Transverse colon (tissue), 4 donors: ENCODE results near the gene HOXA4.

Experiments used
- POLR2A ChIP-seq: fragments of 450-650 bp; IDR thresholded peaks from one replicate; pipeline ENCODE4 v1.6.1; 2016; ENCODE audit warnings: antibody characterized with exemption, mild to moderate bottlenecking, moderate library complexity
- POLR2AphosphoS5 ChIP-seq, 3 donors: sonication (generic); formaldehyde crosslinking; IDR thresholded peaks; one replicate each; pipeline ENCODE4 v1.6.1; 2016; ENCODE audit warnings: antibody characterized with exemption in 3 of 3
- TF ChIP-seq, protein P1 (sequence below), 5 experiments: fragments of 200-600 bp in 3 of 5; fragments of 450-650 bp in 2 of 5; sonication (generic) in 3 of 5; IDR thresholded peaks; 1 replicate in 2 of 5; 2 replicates in 3 of 5; pipeline ENCODE4 v1.5.1; 2016 to 2017; ENCODE audit warnings: antibody characterized with exemption in 5 of 5, inconsistent platforms in 3 of 5, mild to moderate bottlenecking in 2 of 5, moderate library complexity in 1 of 5

DNA sequence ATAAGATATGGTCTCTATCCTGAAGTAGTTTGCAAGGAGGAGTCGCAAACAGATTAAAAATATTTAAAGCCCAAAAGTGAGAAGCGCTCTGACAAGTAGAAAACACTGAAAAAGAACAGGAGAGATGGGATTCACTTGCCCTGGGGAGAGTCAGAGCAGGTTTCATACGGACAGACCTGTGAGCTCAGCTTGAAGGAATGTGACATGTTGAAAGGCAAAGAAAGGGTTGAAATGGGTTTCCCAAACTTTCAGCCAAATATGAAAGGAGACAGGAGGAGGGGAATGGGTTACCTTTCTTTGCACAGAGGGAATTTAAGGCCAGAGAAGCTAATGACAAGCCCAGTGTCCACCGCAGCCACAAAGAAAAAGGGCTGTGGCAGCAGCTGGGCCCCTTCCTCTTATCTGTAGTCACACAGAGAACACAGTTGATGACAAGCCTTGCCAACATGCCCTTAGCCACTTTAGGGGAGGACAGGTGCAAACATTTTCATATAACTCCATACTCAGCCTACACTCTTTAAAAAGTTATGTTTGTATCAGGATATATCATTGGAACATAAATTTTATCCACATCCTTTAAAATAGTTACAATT, 49.6 kb downstream of the HOXA4 start:
- TF ChIP-seq POLR2A (no peak), POLR2AphosphoS5 (IDR thresholded peaks at IDR 0.05) (no peak)
- TF ChIP-seq, protein P1, sequence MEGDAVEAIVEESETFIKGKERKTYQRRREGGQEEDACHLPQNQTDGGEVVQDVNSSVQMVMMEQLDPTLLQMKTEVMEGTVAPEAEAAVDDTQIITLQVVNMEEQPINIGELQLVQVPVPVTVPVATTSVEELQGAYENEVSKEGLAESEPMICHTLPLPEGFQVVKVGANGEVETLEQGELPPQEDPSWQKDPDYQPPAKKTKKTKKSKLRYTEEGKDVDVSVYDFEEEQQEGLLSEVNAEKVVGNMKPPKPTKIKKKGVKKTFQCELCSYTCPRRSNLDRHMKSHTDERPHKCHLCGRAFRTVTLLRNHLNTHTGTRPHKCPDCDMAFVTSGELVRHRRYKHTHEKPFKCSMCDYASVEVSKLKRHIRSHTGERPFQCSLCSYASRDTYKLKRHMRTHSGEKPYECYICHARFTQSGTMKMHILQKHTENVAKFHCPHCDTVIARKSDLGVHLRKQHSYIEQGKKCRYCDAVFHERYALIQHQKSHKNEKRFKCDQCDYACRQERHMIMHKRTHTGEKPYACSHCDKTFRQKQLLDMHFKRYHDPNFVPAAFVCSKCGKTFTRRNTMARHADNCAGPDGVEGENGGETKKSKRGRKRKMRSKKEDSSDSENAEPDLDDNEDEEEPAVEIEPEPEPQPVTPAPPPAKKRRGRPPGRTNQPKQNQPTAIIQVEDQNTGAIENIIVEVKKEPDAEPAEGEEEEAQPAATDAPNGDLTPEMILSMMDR (IDR thresholded peaks at IDR 0.05): no peak
